Measurements from ENCODE around the gene TMED9. TPM values are rescaled to one million over a fixed set of nuclear protein-coding genes. Genes with fewer than 3 reads are reported as not detected.

Gene TMED9
- 100 to 1,000 TPM in 1 of 2 donors, 10 to 100 TPM in 1; 82.2 to 155 TPM for total RNA-seq

DNA sequence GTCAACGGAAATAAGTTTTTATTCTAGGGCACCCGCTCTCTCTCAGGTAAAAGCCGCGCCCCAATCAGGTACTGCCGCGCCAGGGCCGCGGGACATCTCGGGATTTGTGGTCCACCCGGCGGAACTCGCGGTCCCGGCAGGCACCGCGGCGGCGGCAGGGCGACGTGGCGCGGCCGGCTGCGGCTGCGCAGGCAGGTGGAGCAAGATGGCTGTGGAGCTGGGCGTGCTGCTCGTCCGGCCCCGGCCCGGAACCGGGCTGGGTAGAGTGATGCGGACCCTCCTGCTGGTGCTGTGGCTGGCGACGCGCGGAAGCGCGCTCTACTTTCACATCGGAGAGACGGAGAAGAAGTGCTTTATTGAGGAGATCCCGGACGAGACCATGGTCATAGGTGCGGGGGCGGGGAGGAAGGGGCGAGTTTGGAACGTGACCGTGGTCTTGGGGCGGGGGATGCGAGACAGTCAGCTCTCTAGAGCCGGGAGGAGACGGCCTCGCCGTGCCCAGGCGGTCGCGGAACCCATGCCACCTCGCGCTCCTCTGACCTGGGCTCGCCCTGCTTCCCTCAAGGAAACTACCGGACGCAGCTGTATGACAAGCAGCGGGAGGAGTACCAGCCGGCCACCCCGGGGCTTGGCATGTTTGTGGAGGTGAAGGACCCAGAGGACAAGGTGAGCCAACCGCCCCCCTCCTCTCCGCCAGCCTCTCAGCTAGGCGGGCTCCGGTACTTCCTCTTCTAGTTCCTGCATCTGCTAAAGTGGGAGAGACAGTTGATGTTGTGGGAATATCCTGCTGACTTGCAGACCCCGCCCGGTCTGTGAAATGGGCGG, at the start of gene TMED9:
Gene TMED9, plus strand, starts transcription at position 194 of the 825 bp plus-strand sequence. Its CDS starts 12 bp downstream, at position 206.
- peak; percentile 90 to 93 (median 90) for DNase-seq
- Histone ChIP-seq H3K36me3 (replicated peaks in 1 of 2; ENCODE audit: insufficient read depth in 1 of 2, low read depth in 2 of 2) (peaks cover 3 to 23% of the 10 kb centered on the region in 2 donors), H3K4me3 (peak within 1 kb of the TSS; percentile 92 to 98), H3K4me1 (peaks cover 29% of the 10 kb centered on the region), H3K27me3 (no peaks in the 10 kb centered on the region), H3K27ac (peak within 1 kb of the TSS; percentile 46 to 92 (median 82)), H3K9me3 (no peaks in the 10 kb centered on the region)
- intact Hi-C loops (cut with DNase I): no loop called here
- TF ChIP-seq, protein P1, sequence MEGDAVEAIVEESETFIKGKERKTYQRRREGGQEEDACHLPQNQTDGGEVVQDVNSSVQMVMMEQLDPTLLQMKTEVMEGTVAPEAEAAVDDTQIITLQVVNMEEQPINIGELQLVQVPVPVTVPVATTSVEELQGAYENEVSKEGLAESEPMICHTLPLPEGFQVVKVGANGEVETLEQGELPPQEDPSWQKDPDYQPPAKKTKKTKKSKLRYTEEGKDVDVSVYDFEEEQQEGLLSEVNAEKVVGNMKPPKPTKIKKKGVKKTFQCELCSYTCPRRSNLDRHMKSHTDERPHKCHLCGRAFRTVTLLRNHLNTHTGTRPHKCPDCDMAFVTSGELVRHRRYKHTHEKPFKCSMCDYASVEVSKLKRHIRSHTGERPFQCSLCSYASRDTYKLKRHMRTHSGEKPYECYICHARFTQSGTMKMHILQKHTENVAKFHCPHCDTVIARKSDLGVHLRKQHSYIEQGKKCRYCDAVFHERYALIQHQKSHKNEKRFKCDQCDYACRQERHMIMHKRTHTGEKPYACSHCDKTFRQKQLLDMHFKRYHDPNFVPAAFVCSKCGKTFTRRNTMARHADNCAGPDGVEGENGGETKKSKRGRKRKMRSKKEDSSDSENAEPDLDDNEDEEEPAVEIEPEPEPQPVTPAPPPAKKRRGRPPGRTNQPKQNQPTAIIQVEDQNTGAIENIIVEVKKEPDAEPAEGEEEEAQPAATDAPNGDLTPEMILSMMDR (IDR thresholded peaks at IDR 0.05): peak in 4 of 7 experiments; percentile 10 to 41 (median 23)
- TF ChIP-seq POLR2A (IDR thresholded peaks at IDR 0.05): peak; percentile 93 to 94 (median 93)
- peak; percentile 98 for ATAC-seq
- 1% methylated on average over 21 to 70 of the region's 71 CpGs for WGBS, 2 donors

DNA sequence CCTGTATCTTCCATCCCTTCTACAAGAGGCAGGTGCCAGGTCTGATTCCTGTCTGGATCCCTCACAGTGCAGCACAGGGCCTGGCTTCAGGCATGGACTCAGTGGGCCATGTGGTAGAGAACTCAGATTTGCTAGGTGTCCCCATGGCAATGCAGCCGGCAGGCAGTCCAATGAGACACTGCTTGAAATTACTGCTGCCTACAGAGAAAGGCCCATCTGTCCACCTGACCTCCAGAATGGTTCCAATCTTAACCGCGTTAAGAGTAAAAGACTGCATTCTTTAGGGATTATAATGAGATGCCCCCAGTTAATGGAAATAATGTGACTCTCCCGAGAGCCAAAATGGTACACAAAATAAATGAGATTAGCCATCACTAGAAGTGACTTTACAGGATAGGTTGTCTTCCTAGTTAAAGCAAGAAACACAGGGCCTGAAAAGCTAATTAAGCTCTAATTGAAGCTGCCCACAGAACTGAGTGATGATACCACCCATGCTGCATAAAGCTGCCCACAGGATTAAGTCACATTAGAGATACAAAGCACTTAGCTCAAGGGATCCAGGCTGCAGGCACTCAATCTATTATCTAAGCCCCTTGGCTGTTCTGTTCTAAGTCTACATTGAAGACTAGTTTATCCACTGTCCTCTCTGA, 49.1 kb upstream of the TMED9 start:
- peaks cover 48% of the 10 kb centered on the region for H3K4me1 ChIP-seq
- H3K27ac ChIP-seq: no peak overlapping the region
- no peaks in the 10 kb centered on the region for H3K27me3 ChIP-seq
- no peaks in the 10 kb centered on the region for H3K9me3 ChIP-seq
- intact Hi-C loops (cut with DNase I): no loop called here
- ATAC-seq (no peak), DNase-seq (no peak)
- 83 to 91% methylated on average over 4 of the region's 4 CpGs for WGBS, 2 donors
- H3K36me3 ChIP-seq (replicated peaks in 1 of 2; ENCODE audit: insufficient read depth in 1 of 2, low read depth in 2 of 2): no peaks in the 10 kb centered on the region
- H3K4me3 ChIP-seq: no peak overlapping the region
- TF ChIP-seq, protein P1 (IDR thresholded peaks at IDR 0.05): no peak
- no peak for TF ChIP-seq POLR2A (IDR thresholded peaks at IDR 0.05)

DNA sequence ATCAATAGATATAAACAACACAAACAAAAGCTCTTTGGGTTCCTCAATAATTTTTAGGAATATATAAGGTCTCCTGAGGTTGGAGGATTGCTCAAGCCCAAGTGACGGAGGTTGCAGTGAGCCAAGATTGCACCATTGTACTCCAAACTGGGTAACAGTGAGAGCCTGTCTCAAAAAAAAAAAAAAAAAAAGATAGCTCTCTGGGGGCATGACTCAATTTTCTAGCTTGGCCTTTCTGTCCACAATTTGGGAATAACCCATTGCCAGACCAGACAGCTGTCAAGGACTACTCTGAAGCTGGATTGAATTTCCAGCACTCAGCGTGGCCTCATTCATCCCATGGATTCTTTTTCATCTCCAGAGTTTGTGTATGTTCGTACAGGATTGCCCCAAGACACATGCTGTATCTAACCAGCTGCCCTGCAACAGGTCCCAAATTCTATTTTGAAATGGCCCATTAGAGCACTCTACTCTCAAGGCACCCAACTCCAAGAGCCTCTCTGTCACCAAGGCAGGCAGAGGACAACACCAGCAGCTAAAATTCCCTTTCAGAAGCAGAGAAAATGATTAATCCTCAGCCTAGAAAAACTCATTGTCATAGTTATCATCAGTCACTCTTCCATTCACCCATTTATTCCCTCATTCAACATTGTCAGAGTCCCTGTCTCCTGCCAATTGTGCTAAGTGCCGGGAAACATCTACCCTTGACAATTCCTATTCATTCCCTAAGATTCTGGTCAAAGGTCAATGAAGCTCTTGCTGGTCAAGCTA, 46.3 kb upstream of the TMED9 start:
- Histone ChIP-seq H3K4me3 (no peak overlapping the region), H3K9me3 (no peaks in the 10 kb centered on the region), H3K27ac (peak overlapping the region in 2 of 4 donors; percentile 51 to 64), H3K36me3 (replicated peaks in 1 of 2; ENCODE audit: insufficient read depth in 1 of 2, low read depth in 2 of 2) (no peaks in the 10 kb centered on the region), H3K4me1 (peaks cover 46% of the 10 kb centered on the region), H3K27me3 (no peaks in the 10 kb centered on the region)
- peak in 3 of 4 donors; percentile 28 to 71 (median 31) for DNase-seq
- intact Hi-C loops (cut with DNase I): no loop called here
- TF ChIP-seq, protein P1 (IDR thresholded peaks at IDR 0.05): no peak
- no peak for TF ChIP-seq POLR2A (IDR thresholded peaks at IDR 0.05)
- peak; percentile 40 for ATAC-seq
- WGBS, 2 donors: 68 to 79% methylated on average over 4 of the region's 4 CpGs

DNA sequence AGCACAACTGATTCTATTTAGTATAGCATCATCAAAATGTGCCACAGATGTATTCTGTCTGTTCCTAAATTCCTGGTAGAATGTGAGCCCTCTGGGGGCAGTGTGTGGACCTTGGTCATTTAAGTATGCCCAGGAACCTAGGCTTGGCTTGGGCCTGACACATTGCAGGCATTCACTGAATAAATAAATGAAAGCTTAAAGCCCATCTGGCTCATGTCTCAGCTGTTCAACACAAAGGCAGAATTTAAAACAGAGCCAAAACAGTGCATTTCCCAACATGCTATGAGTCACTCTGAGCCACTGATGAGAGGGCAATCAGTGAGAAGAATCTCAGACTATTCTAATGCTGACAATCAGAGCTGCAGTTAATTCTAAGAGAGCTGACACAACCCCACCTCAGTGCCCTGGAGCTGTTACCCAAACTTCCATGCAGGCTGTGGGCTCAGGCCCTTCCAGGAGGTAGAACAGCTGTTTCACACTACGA, 45.7 kb upstream of the TMED9 start:
- intact Hi-C loops (cut with DNase I): no loop called here
- ATAC-seq: peak; percentile 77
- peak in 3 of 4 donors; percentile 26 to 62 (median 58) for DNase-seq
- no peak overlapping the region for H3K4me3 ChIP-seq
- peaks cover 46% of the 10 kb centered on the region for H3K4me1 ChIP-seq
- no peaks in the 10 kb centered on the region for H3K9me3 ChIP-seq
- TF ChIP-seq, protein P1 (IDR thresholded peaks at IDR 0.05): peak in 1 of 7 experiments; percentile 10
- no peak for TF ChIP-seq POLR2A (IDR thresholded peaks at IDR 0.05)
- 67 to 71% methylated on average over 1 of the region's 1 CpG for WGBS, 2 donors
- H3K27ac ChIP-seq: peak overlapping the region in 3 of 4 donors; percentile 49 to 64 (median 51)
- H3K36me3 ChIP-seq (replicated peaks in 1 of 2; ENCODE audit: insufficient read depth in 1 of 2, low read depth in 2 of 2): no peaks in the 10 kb centered on the region
- H3K27me3 ChIP-seq: no peaks in the 10 kb centered on the region
